SU-DHL-6 (cell line): ENCODE data around the gene FETUB.

ENCODE experiments used
- H2AFZ ChIP-seq: fragments of 200-600 bp; sonication (generic); 2 replicates; pipeline ENCODE4 v1.6.1; 2014; ENCODE audit warnings: low read depth, mild to moderate bottlenecking, moderate library complexity, mixed read lengths, antibody characterized with exemption, low read length; ENCODE audit not compliant: severe bottlenecking
- H3F3A ChIP-seq: fragments of 200-600 bp; shearing (Covaris generic); 2 replicates; pipeline ENCODE4 v1.6.0; 2016; ENCODE audit warnings: antibody characterized with exemption, mild to moderate bottlenecking; ENCODE audit not compliant: insufficient read depth
- H3K27ac ChIP-seq: fragments of 200-600 bp; sonication (generic); 2 replicates; pipeline ENCODE4 v1.5.1; 2016; ENCODE audit warnings: low read depth, mild to moderate bottlenecking, low read length, moderate library complexity, mixed read lengths
- H3K27me3 ChIP-seq: fragments of 200-600 bp; sonication (generic), shearing (Covaris generic); 2 replicates; pipeline ENCODE4 v1.6.0; 2014; ENCODE audit warnings: mild to moderate bottlenecking, low read length
- H3K36me3 ChIP-seq: fragments of 200-600 bp; sonication (generic); 2 replicates; pipeline ENCODE4 v1.6.1; 2014; ENCODE audit warnings: mild to moderate bottlenecking, low read length, mixed read lengths
- H3K4me2 ChIP-seq: fragments of 300-600, 200-600 bp; shearing (Covaris generic), sonication (generic); 2 replicates; pipeline ENCODE4 v1.6.0; 2014; ENCODE audit warnings: low read length, low read depth, mild to moderate bottlenecking; ENCODE audit not compliant: poor library complexity, severe bottlenecking
- H3K4me3 ChIP-seq: fragments of 200-600 bp; sonication (generic); 2 replicates; pipeline ENCODE4 v1.5.1; 2014; ENCODE audit warnings: antibody characterized with exemption, low read length, mild to moderate bottlenecking, mixed read lengths; ENCODE audit not compliant: insufficient read depth, poor library complexity, severe bottlenecking
- H3K79me2 ChIP-seq: fragments of 200-600 bp; sonication (generic); 2 replicates; pipeline ENCODE4 v1.6.1; 2014; ENCODE audit warnings: mild to moderate bottlenecking, low read length, moderate library complexity; ENCODE audit not compliant: insufficient read depth
- H3K9ac ChIP-seq: fragments of 200-600 bp; sonication (generic); 2 replicates; pipeline ENCODE4 v1.7.0; 2014; ENCODE audit warnings: mild to moderate bottlenecking, low read length
- H3K9me2 ChIP-seq: fragments of 200-600 bp; sonication (generic); replicated peaks from 2 replicates; pipeline ENCODE4 v1.6.1; 2014; ENCODE audit warnings: low read length; ENCODE audit not compliant: insufficient read depth
- H3K9me3 ChIP-seq: fragments of 200-600 bp; sonication (generic); 2 replicates; pipeline ENCODE4 v1.6.1; 2014; ENCODE audit warnings: low read length, mixed read lengths; ENCODE audit not compliant: insufficient read depth
- H4K20me1 ChIP-seq: fragments of 200-600 bp; sonication (generic); 2 replicates; pipeline ENCODE4 v1.6.1; 2014; ENCODE audit warnings: low read depth, mild to moderate bottlenecking, antibody characterized with exemption, low read length, moderate library complexity, mixed read lengths
- EZH2phosphoT487 ChIP-seq: fragments of 200-600 bp; sonication (generic), shearing (Covaris generic); conservative IDR thresholded peaks from 2 replicates; pipeline ENCODE4 v1.6.1; 2018; ENCODE audit warnings: mild to moderate bottlenecking, antibody characterized with exemption, low read length, moderate library complexity, mixed read lengths
- TF ChIP-seq, protein P1 (sequence below): fragments of 200-600 bp; sonication (generic); IDR thresholded peaks from one replicate; pipeline ENCODE4 v1.5.1; 2017; ENCODE audit warnings: antibody characterized with exemption, mild to moderate bottlenecking, low read length, moderate library complexity; ENCODE audit not compliant: insufficient read depth, poor library complexity, severe bottlenecking

The FETUB gene

DNA sequence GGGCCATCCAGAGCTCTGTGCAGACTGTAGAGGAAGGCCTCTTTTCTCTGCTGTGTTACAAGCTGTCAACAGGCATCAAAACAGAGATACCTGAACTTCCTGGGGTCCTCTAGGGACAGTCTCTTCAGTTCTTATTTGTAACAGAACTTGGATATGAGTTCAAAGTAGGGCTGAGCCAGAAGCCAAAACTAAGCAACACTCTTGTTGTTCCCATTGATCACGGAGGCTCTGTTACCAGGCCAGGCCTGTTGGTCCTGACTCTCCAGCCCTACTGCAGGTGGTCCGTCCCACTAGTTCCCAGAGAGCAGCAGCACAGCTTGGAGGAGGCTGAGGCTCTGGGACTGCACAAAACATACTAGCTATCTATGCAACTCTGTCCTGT is 40.4 kb upstream of the FETUB start:
- Histone ChIP-seq H2AFZ (no peak overlapping the region), H3F3A (no peaks in the 10 kb centered on the region), H3K36me3 (no peaks in the 10 kb centered on the region), H3K79me2 (no peaks in the 10 kb centered on the region), H3K9me3 (no peaks in the 10 kb centered on the region), H3K27me3 (no peaks in the 10 kb centered on the region), H3K9ac (no peak overlapping the region), H4K20me1 (no peaks in the 10 kb centered on the region), H3K4me2 (no peak overlapping the region), H3K4me3 (no peak overlapping the region), H3K27ac (no peak overlapping the region), H3K9me2 (no peaks in the 10 kb centered on the region)
- TF ChIP-seq, protein P1, sequence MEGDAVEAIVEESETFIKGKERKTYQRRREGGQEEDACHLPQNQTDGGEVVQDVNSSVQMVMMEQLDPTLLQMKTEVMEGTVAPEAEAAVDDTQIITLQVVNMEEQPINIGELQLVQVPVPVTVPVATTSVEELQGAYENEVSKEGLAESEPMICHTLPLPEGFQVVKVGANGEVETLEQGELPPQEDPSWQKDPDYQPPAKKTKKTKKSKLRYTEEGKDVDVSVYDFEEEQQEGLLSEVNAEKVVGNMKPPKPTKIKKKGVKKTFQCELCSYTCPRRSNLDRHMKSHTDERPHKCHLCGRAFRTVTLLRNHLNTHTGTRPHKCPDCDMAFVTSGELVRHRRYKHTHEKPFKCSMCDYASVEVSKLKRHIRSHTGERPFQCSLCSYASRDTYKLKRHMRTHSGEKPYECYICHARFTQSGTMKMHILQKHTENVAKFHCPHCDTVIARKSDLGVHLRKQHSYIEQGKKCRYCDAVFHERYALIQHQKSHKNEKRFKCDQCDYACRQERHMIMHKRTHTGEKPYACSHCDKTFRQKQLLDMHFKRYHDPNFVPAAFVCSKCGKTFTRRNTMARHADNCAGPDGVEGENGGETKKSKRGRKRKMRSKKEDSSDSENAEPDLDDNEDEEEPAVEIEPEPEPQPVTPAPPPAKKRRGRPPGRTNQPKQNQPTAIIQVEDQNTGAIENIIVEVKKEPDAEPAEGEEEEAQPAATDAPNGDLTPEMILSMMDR: no peak
- no peak for TF ChIP-seq EZH2phosphoT487

DNA sequence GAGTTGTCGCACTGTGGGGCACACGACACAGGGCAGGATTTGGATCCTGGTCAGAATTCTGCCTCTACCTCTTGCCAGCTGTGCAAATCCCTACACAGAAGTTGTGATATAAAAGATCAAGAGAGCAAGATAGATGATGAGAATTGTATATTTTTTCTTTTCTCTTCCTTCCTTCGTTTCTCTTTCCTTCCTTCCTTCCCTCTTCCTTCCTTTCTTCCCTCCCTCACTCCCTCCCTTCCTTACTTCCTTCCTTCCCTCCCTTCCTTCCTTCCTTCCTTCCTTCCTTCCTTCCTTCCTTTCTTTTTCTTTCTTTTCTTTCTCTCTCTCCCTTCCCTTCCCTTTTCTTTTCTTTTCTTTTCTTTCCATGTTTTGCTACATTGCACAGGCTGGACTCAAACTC is 39.3 kb upstream of the FETUB start:
- Histone ChIP-seq H3K27me3 (no peaks in the 10 kb centered on the region), H3K4me3 (no peak overlapping the region), H3K9me3 (no peaks in the 10 kb centered on the region), H3K9me2 (no peaks in the 10 kb centered on the region), H3K36me3 (no peaks in the 10 kb centered on the region), H4K20me1 (no peaks in the 10 kb centered on the region), H3K4me2 (no peak overlapping the region), H3F3A (no peaks in the 10 kb centered on the region), H3K9ac (no peak overlapping the region), H2AFZ (no peak overlapping the region), H3K79me2 (no peaks in the 10 kb centered on the region), H3K27ac (no peak overlapping the region)
- no peak for TF ChIP-seq EZH2phosphoT487
- TF ChIP-seq, protein P1: no peak

DNA sequence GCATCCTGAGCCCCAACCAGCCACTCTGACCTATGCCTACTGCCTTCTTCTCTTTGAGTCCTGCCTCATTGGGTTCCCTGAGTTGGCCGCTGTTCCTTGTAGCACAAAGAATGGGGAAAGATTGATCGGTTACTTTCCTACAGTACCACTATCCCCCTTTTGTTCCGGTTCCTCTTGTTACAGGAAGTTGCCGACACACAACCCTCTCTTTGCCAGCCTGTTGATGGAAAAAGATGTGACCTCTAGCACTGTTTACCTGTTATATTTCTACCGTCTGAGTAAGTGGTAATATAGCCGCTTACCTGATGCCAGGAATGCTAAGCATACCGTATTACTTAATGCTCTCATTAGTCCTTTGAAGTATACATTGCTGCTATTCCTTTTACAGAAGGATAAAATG is 37.0 kb upstream of the FETUB start:
- no peak overlapping the region for H3K4me3 ChIP-seq
- no peaks in the 10 kb centered on the region for H3K9me3 ChIP-seq
- H3K79me2 ChIP-seq: no peaks in the 10 kb centered on the region
- no peak overlapping the region for H3K27ac ChIP-seq
- no peak overlapping the region for H2AFZ ChIP-seq
- no peaks in the 10 kb centered on the region for H3F3A ChIP-seq
- no peaks in the 10 kb centered on the region for H3K9me2 ChIP-seq
- H4K20me1 ChIP-seq: no peaks in the 10 kb centered on the region
- no peak for TF ChIP-seq EZH2phosphoT487
- TF ChIP-seq, protein P1: no peak
- H3K36me3 ChIP-seq: no peaks in the 10 kb centered on the region
- H3K4me2 ChIP-seq: no peak overlapping the region
- no peak overlapping the region for H3K9ac ChIP-seq
- no peaks in the 10 kb centered on the region for H3K27me3 ChIP-seq

DNA sequence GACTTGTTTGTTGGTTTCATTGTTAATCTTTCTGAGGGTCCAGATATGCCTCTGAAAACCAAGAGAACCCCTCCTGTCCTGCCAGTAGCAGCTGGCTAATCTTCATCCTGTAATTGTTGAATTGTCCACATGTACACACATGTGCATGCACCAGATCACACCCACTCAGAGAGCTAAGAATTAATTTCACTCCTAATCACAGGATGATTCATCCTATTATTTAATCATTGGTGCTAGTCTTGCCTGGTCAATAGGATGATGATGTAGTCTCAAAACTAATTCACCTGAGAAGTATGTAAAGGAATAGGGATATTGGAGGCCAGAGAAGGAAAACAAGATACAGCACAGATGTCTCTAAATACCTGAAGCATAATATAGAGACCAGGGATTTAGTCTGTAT is 35.1 kb upstream of the FETUB start:
- no peak overlapping the region for H3K27ac ChIP-seq
- TF ChIP-seq, protein P1: no peak
- no peak for TF ChIP-seq EZH2phosphoT487
- H3K4me2 ChIP-seq: no peak overlapping the region
- H3K9me3 ChIP-seq: no peaks in the 10 kb centered on the region
- H3K9ac ChIP-seq: no peak overlapping the region
- H3K36me3 ChIP-seq: no peaks in the 10 kb centered on the region
- H3K27me3 ChIP-seq: no peaks in the 10 kb centered on the region
- H4K20me1 ChIP-seq: no peaks in the 10 kb centered on the region
- H3K79me2 ChIP-seq: no peaks in the 10 kb centered on the region
- H3F3A ChIP-seq: no peaks in the 10 kb centered on the region
- H2AFZ ChIP-seq: no peak overlapping the region
- H3K9me2 ChIP-seq: no peaks in the 10 kb centered on the region
- H3K4me3 ChIP-seq: no peak overlapping the region
